OCI-LY1 (cell line): ENCODE measurements around the gene ARHGAP32.

Experiments
- CTCF ChIP-seq: fragments of 200-600 bp; sonication (generic), shearing (Covaris generic); IDR thresholded peaks from 2 replicates; pipeline ENCODE4 v1.5.1; 2017; ENCODE audit warnings: mild to moderate bottlenecking, antibody characterized with exemption, low read length, moderate library complexity, mixed read lengths
- EZH2 ChIP-seq: fragments of 200-600 bp; sonication (generic), shearing (Covaris generic); IDR thresholded peaks from 2 replicates; pipeline ENCODE4 v1.8.0; 2017; ENCODE audit warnings: borderline replicate concordance, mixed run types, mild to moderate bottlenecking, antibody characterized with exemption, low read length, moderate library complexity, mixed read lengths

- TF ChIP-seq CTCF (no peak), EZH2 (no peak)
These were observed 263.7 kb downstream of the ARHGAP32 start for GRCh38 chr11:128928400-128928799.
